H1 (cell line): ENCODE results near the gene FNDC3A. TPM values are rescaled to one million over a fixed set of nuclear protein-coding genes. Genes with fewer than 3 reads are reported as not detected.
"Not testable (repeated sequence)": the region's sequence is repeated elsewhere in the genome, so short reads cannot be mapped to it uniquely, and the experiment has no call there.

Source experiments
- CTCF ChIA-PET: fragments of 300-600 bp; sonication (Branson Sonifier 250); formaldehyde crosslinking; loops from one replicate; lab custom pipeline; 2021; ENCODE audit not compliant: partially characterized antibody; lab: Charles Lee
- POLR2A ChIA-PET: fragments of 300-600 bp; sonication (Branson Sonifier 250); formaldehyde crosslinking; loops from one replicate; lab custom pipeline; 2021; ENCODE audit warnings: inconsistent platforms; ENCODE audit not compliant: partially characterized antibody; lab: Charles Lee
- DNase-seq, 2 experiments: peaks; one replicate each; pipeline versions ENCODE4 v3.0.0 to v3.0.0-alpha.2; 2010 to 2022; ENCODE audit warnings: low spot score in 2 of 2, low read depth in 1 of 2, mixed read lengths in 1 of 2
- FAIRE-seq: peaks from 2 replicates; lab custom pipeline; 2011; peaks lifted over from hg19 to GRCh38; lab: Jason Lieb, UNC
- H2AFZ ChIP-seq: 2 replicates; pipeline ENCODE4 v1.8.1; 2012; ENCODE audit warnings: low read length, inconsistent platforms
- H2AK5ac ChIP-seq: 2 replicates; pipeline ENCODE4 v1.6.1; 2013; ENCODE audit warnings: low read depth, low read length
- H2BK120ac ChIP-seq: replicated peaks from 2 replicates; pipeline ENCODE3; 2013; ENCODE audit warnings: low read depth, low read length, inconsistent platforms
- H2BK12ac ChIP-seq: 2 replicates; pipeline ENCODE4 v1.6.1; 2013; ENCODE audit warnings: low read depth, low read length
- H2BK15ac ChIP-seq: 2 replicates; pipeline ENCODE4 v1.6.1; 2013; ENCODE audit warnings: low read length
- H2BK20ac ChIP-seq: 2 replicates; pipeline ENCODE4 v1.6.1; 2013; ENCODE audit warnings: low read length
- H2BK5ac ChIP-seq: 2 replicates; pipeline ENCODE4 v1.6.1; 2013; ENCODE audit warnings: low read depth, low read length
- H3K14ac ChIP-seq: 2 replicates; pipeline ENCODE4 v1.6.1; 2013; ENCODE audit warnings: inconsistent platforms; ENCODE audit not compliant: insufficient read length
- H3K18ac ChIP-seq: 2 replicates; pipeline ENCODE4 v1.6.1; 2013; ENCODE audit warnings: low read length; ENCODE audit errors: extremely low read depth
- H3K23ac ChIP-seq: 2 replicates; pipeline ENCODE4 v1.6.1; 2013; ENCODE audit warnings: inconsistent platforms; ENCODE audit not compliant: insufficient read length
- H3K23me2 ChIP-seq: 2 replicates; pipeline ENCODE4 v1.6.1; 2013; ENCODE audit warnings: low read depth, low read length
- H3K27ac ChIP-seq: 2 replicates; pipeline ENCODE4 v1.6.1; 2011; ENCODE audit warnings: low read depth, low read length, inconsistent platforms
- H3K27me3 ChIP-seq, 4 experiments: replicated peaks in 1 of 4; 1 replicate in 1 of 4; 2 replicates in 3 of 4; pipeline versions ENCODE4 v1.6.1 to v1.8.1; 2011 to 2013; ENCODE audit warnings: low read length in 3 of 4, mild to moderate bottlenecking in 3 of 4, inconsistent platforms in 2 of 4, mixed read lengths in 2 of 4, moderate library complexity in 1 of 4; ENCODE audit not compliant: control insufficient read depth in 3 of 4, insufficient read depth in 3 of 4; ENCODE audit errors: extremely low read depth in 1 of 4
- H3K36me3 ChIP-seq, 4 experiments: 2 replicates each; pipeline versions ENCODE4 v1.6.1 to v1.8.1; 2011 to 2013; ENCODE audit warnings: mild to moderate bottlenecking in 4 of 4, low read length in 3 of 4, moderate library complexity in 2 of 4, control low read depth in 1 of 4, inconsistent platforms in 1 of 4; ENCODE audit not compliant: insufficient read depth in 4 of 4, control insufficient read depth in 2 of 4
- H3K4ac ChIP-seq: replicated peaks from 2 replicates; pipeline ENCODE3; 2013; ENCODE audit warnings: low read length, low read depth, mixed read lengths, inconsistent platforms; ENCODE audit not compliant: insufficient read length
- H3K4me1 ChIP-seq, 4 experiments: replicated peaks in 1 of 4; 1 replicate in 1 of 4; 2 replicates in 3 of 4; pipeline versions ENCODE4 v1.6.1 to v1.8.1; 2011 to 2013; ENCODE audit warnings: low read length in 3 of 4, inconsistent platforms in 2 of 4, mixed read lengths in 1 of 4; ENCODE audit not compliant: insufficient read depth in 4 of 4, control insufficient read depth in 3 of 4
- H3K4me2 ChIP-seq, 2 experiments: 2 replicates each; pipeline versions ENCODE4 v1.6.1 to v1.8.1; 2011 to 2013; ENCODE audit warnings: low read depth in 2 of 2, low read length in 2 of 2, control low read depth in 1 of 2, inconsistent platforms in 1 of 2, mild to moderate bottlenecking in 1 of 2; ENCODE audit not compliant: insufficient read depth in 1 of 2
- H3K4me3 ChIP-seq, 4 experiments: fragments of 200-600, 300-600 bp in 1 of 4; sonication (generic), shearing (Covaris generic), sonication (Bioruptor Twin) in 1 of 4; 2 replicates each; pipeline versions ENCODE4 v1.5.1 to v1.8.1; 2011 to 2016; ENCODE audit warnings: low read length in 4 of 4, low read depth in 3 of 4, control low read depth in 2 of 4, inconsistent platforms in 2 of 4, mild to moderate bottlenecking in 2 of 4, mixed read lengths in 1 of 4, moderate library complexity in 1 of 4; ENCODE audit not compliant: insufficient read depth in 2 of 4; ENCODE audit errors: extremely low read depth in 1 of 4
- H3K56ac ChIP-seq: replicated peaks from 2 replicates; pipeline ENCODE3; 2013; ENCODE audit warnings: low read depth, mild to moderate bottlenecking, mixed read lengths, low read length, inconsistent platforms; ENCODE audit not compliant: insufficient read length
- H3K79me1 ChIP-seq: 2 replicates; pipeline ENCODE4 v1.6.1; 2013; ENCODE audit warnings: low read depth, low read length, control low read depth
- H3K79me2 ChIP-seq, 2 experiments: 2 replicates each; pipeline versions ENCODE4 v1.6.1 to v1.8.1; 2012 to 2013; ENCODE audit warnings: low read length in 2 of 2, mild to moderate bottlenecking in 2 of 2, inconsistent platforms in 1 of 2; ENCODE audit not compliant: insufficient read depth in 2 of 2, control insufficient read depth in 1 of 2
- H3K9ac ChIP-seq, 4 experiments: replicated peaks in 1 of 4; 1 replicate in 1 of 4; 2 replicates in 3 of 4; pipeline versions ENCODE4 v1.6.1 to v1.8.1; 2011 to 2013; ENCODE audit warnings: low read depth in 3 of 4, low read length in 3 of 4, control low read depth in 2 of 4, mild to moderate bottlenecking in 2 of 4, moderate library complexity in 2 of 4, inconsistent platforms in 1 of 4; ENCODE audit errors: extremely low read depth in 1 of 4
- H3K9me3 ChIP-seq, 2 experiments: 2 replicates each; pipeline versions ENCODE4 v1.6.1 to v1.8.1; 2012 to 2013; ENCODE audit warnings: mild to moderate bottlenecking in 2 of 2, moderate library complexity in 2 of 2, control low read depth in 1 of 2, inconsistent platforms in 1 of 2, low read depth in 1 of 2, low read length in 1 of 2, mixed read lengths in 1 of 2; ENCODE audit not compliant: insufficient read depth in 2 of 2
- H4K20me1 ChIP-seq, 2 experiments: replicated peaks in 1 of 2; 2 replicates each; pipeline versions ENCODE3 to v1.8.1; 2011 to 2013; ENCODE audit warnings: inconsistent platforms in 2 of 2, low read length in 2 of 2, mild to moderate bottlenecking in 1 of 2; ENCODE audit not compliant: insufficient read depth in 2 of 2, control insufficient read depth in 1 of 2
- H4K5ac ChIP-seq: 2 replicates; pipeline ENCODE4 v1.6.1; 2013; ENCODE audit warnings: low read length, low read depth, mixed read lengths, inconsistent platforms; ENCODE audit not compliant: insufficient read length
- H4K8ac ChIP-seq: 2 replicates; pipeline ENCODE4 v1.8.0; 2013; ENCODE audit warnings: mild to moderate bottlenecking, moderate library complexity, low read length, inconsistent platforms; ENCODE audit not compliant: insufficient read depth; ENCODE audit errors: extremely low read depth
- H4K91ac ChIP-seq: replicated peaks from 2 replicates; pipeline ENCODE3; 2013; ENCODE audit warnings: low read length, mixed read lengths, inconsistent platforms; ENCODE audit not compliant: insufficient read length
- WGBS, 2 experiments: shearing (Covaris generic) in 1 of 2; methylation state at CpG; one replicate each; pipeline versions ENCODE4 v1.1.6 to v1.1.7; 2013 to 2015; ENCODE audit warnings: low lambda C conversion rate in 2 of 2, mixed read lengths in 2 of 2, inconsistent platforms in 1 of 2, low coverage in 1 of 2, missing lambda C conversion rate in 1 of 2; ENCODE audit not compliant: insufficient replicate concordance in 2 of 2, insufficient coverage in 1 of 2, insufficient read length in 1 of 2; ENCODE audit errors: extremely low coverage in 1 of 2, missing lambda C conversion rate in 1 of 2; 5-methylcytosine and 5-hydroxymethylcytosine counted together
- polyA plus RNA-seq, 7 experiments: library from polyadenylated mRNA; depleted of rRNA in 3 of 7; stranded (reverse) in 5 of 7; unstranded in 2 of 7; fragments of >200 nt in 5 of 7; fragments of 200-250 nt in 2 of 7; gene quantifications; 1 replicate in 5 of 7; 2 replicates in 1 of 7; 4 replicates in 1 of 7; pipeline versions ENCODE4 v1.2.1 to v1.2.3, GENCODE V29; 2011 to 2013; ENCODE audit warnings: missing spikeins in 2 of 7, mixed read lengths in 2 of 7
- total RNA-seq: library from RNA; stranded (reverse); fragmentation: NEBNext Ultra II Directional; extraction: Animal tissue kit (Norgen Biotek cat#: 25700); gene quantifications from 2 replicates; pipeline ENCODE4 v1.2.1, GENCODE V29; 2021

FNDC3A gene
- total and polyA plus RNA-seq, 2 of the 8 experiments (the other 6 are each of a cell fraction or from before 2014, with no cell fraction given) = 14.6 to 26.0 TPM

DNA sequence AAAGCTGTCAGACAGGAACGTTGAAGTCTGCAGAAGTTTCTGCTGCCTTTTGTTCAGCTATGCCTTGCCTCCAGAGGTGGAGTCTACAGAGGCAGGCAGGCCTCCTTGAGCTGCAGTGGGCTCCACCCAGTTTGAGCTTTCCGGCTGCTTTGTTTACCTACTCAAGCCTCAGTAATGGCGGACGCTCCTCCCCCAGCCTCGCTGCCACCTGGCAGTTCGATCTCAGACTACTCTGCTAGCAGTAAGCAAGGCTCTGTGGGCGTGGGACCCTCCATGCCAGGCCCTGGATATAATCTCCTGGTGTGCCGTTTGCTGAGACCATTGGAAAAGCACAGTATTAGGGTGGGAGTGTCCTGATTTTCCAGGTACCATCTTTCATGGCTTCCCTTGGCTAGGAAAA lies 187.4 kb downstream of the FNDC3A start:
- H3K79me2 ChIP-seq, H4K5ac ChIP-seq, H3K79me1 ChIP-seq, H3K27me3 ChIP-seq, H2BK12ac ChIP-seq, H3K27ac ChIP-seq, CTCF ChIA-PET, H3K14ac ChIP-seq, H2AFZ ChIP-seq, H2BK20ac ChIP-seq, H2BK15ac ChIP-seq, H3K9ac ChIP-seq, H3K4me3 ChIP-seq, H3K4me1 ChIP-seq, H4K8ac ChIP-seq, DNase-seq, H4K91ac ChIP-seq, H3K23me2 ChIP-seq, H3K4me2 ChIP-seq, FAIRE-seq, POLR2A ChIA-PET, H2BK5ac ChIP-seq, H3K18ac ChIP-seq, H4K20me1 ChIP-seq, H2AK5ac ChIP-seq, H2BK120ac ChIP-seq, H3K23ac ChIP-seq, H3K4ac ChIP-seq, H3K56ac ChIP-seq: not testable (repeated sequence)
- WGBS, 2 experiments = 84% methylated on average over 8 of the region's 8 CpGs; no CpG with 5 or more reads in 1 of the 2 experiments
- H3K9me3 ChIP-seq = peaks cover 5 to 12% of the 10 kb centered on the region in 2 experiments
- peaks cover 0 to 19% (median 5%) of the 10 kb centered on the region in 4 experiments; a peak in 4 of 8 replicates for H3K36me3 ChIP-seq
